Gastrocnemius medialis (tissue), 4 donors: ENCODE results near the gene HIGD2B. TPM values are rescaled to one million over a fixed set of nuclear protein-coding genes. Genes with fewer than 3 reads are reported as not detected.

ENCODE experiments used
- ATAC-seq, 2 donors: fragments of 150-250 bp; one replicate each; pipeline ENCODE4 v1.9.1; 2016
- DNase-seq, 2 donors: peaks; one replicate each; pipeline ENCODE4 v3.0.0-alpha.2; 2019
- H3K27ac ChIP-seq, 4 donors: fragments of 200-600 bp; sonication (generic); 1 replicate in 1 of 4; 2 replicates in 3 of 4; pipeline ENCODE4 v1.5.1; 2016 to 2018; ENCODE audit warnings: mild to moderate bottlenecking in 2 of 4, moderate library complexity in 1 of 4
- H3K27me3 ChIP-seq, 3 donors: fragments of 200-600 bp; sonication (generic) in 2 of 3; 1 replicate in 1 of 3; 2 replicates in 2 of 3; pipeline versions ENCODE4 v1.5.1 to v1.6.0; 2016 to 2019; ENCODE audit warnings: mild to moderate bottlenecking in 1 of 3, moderate library complexity in 1 of 3
- H3K36me3 ChIP-seq, 2 donors: fragments of 200-600 bp; sonication (generic) in 1 of 2; one replicate each; pipeline ENCODE4 v1.5.1; 2017 to 2018
- H3K4me1 ChIP-seq, 2 donors: fragments of 200-600 bp; sonication (generic) in 1 of 2; one replicate each; pipeline ENCODE4 v1.5.1; 2016 to 2017; ENCODE audit warnings: mild to moderate bottlenecking in 2 of 2
- H3K4me3 ChIP-seq, 4 donors: fragments of 200-600 bp; sonication (generic) in 3 of 4; 1 replicate in 1 of 4; 2 replicates in 3 of 4; pipeline ENCODE4 v1.5.1; 2016 to 2019; ENCODE audit warnings: mild to moderate bottlenecking in 2 of 4
- H3K9me3 ChIP-seq, 3 donors: fragments of 200-600 bp; sonication (generic) in 2 of 3; 1 replicate in 1 of 3; 2 replicates in 2 of 3; pipeline ENCODE4 v1.5.1; 2016 to 2019
- POLR2A ChIP-seq, 2 donors: fragments of 450-650 bp; IDR thresholded peaks; one replicate each; pipeline ENCODE4 v1.6.1; 2017; ENCODE audit warnings: antibody characterized with exemption in 2 of 2, mild to moderate bottlenecking in 2 of 2, moderate library complexity in 2 of 2
- in situ Hi-C, 4 donors: fragments of 200-750 bp; cut with MboI; loops; one replicate each; pipeline versions ENCODE4 v1.15.0 to v1.8.0; 2017; ENCODE audit warnings: low sequenced_read_pairs in 4 of 4
- intact Hi-C: fragments of 100-400 bp; cut with DNase I; formaldehyde crosslinking; loops from one replicate; pipeline ENCODE4 v1.15.1; 2023; ENCODE audit warnings: low total_unique reads
- total RNA-seq, 4 donors: library from RNA; depleted of rRNA; stranded (reverse); fragments of >200 nt; gene quantifications; one replicate each; pipeline versions ENCODE4 v1.1.0 to v1.2.3, GENCODE V29; 2016
- TF ChIP-seq, protein P1 (sequence below), 5 experiments: fragments of 450-650 bp in 3 of 5; fragments of 200-600 bp in 2 of 5; sonication (generic) in 2 of 5; IDR thresholded peaks in 4 of 5; conservative IDR thresholded peaks in 1 of 5; 1 replicate in 4 of 5; 2 replicates in 1 of 5; pipeline ENCODE4 v1.5.1; 2016 to 2019; ENCODE audit warnings: antibody characterized with exemption in 5 of 5, mild to moderate bottlenecking in 3 of 5, moderate library complexity in 3 of 5

HIGD2B gene
- total RNA-seq, 4 donors from 2014 or later = not detected

DNA sequence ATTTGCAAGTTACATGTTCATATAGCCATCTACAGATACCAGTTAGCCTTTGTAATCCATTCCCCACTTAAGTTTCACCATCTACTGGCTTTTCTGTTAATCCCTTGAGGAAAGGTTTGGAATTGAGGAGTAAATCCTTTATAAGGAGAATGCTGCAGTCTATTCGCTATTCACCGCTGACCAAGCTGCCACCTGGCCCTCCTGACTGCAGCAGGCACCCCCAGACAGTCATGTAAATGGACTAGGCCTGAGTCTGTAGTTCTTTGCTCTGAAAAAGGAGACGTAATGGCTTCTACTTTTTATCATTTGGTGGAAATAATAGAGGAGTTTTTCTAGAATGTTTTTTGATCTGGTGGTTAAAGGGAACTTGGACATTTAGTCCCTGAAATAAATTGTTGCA, 3.2 kb downstream of the HIGD2B start:
- Histone ChIP-seq H3K27me3 (peaks cover 0 to 8% (median 0%) of the 10 kb centered on the region in 3 donors), H3K27ac (no peak overlapping the region), H3K9me3 (no peaks in the 10 kb centered on the region), H3K4me3 (no peak overlapping the region), H3K4me1 (peaks cover 12 to 15% of the 10 kb centered on the region in 2 donors), H3K36me3 (no peaks in the 10 kb centered on the region)
- intact Hi-C loops = loop anchor here (10.0 kb wide), 1 partner anchor 308 kb away; the partner anchor contains the start of gene HEXA
- ATAC-seq (no peak), DNase-seq (no peak)
- in situ Hi-C loops = loop anchor here in 3 of 4 donors (10.0 to 25.0 kb wide), 3 partner anchors 58 to 220 kb away; partner anchors contain the start of gene ARIH1 (in 1 of the 3)
- TF ChIP-seq POLR2A (IDR thresholded peaks at IDR 0.05) = no peak
- TF ChIP-seq, protein P1, sequence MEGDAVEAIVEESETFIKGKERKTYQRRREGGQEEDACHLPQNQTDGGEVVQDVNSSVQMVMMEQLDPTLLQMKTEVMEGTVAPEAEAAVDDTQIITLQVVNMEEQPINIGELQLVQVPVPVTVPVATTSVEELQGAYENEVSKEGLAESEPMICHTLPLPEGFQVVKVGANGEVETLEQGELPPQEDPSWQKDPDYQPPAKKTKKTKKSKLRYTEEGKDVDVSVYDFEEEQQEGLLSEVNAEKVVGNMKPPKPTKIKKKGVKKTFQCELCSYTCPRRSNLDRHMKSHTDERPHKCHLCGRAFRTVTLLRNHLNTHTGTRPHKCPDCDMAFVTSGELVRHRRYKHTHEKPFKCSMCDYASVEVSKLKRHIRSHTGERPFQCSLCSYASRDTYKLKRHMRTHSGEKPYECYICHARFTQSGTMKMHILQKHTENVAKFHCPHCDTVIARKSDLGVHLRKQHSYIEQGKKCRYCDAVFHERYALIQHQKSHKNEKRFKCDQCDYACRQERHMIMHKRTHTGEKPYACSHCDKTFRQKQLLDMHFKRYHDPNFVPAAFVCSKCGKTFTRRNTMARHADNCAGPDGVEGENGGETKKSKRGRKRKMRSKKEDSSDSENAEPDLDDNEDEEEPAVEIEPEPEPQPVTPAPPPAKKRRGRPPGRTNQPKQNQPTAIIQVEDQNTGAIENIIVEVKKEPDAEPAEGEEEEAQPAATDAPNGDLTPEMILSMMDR (IDR thresholded peaks at IDR 0.05 in 4 of 5, conservative IDR thresholded peaks at IDR 0.05 in 1 of 5) = no peak

DNA sequence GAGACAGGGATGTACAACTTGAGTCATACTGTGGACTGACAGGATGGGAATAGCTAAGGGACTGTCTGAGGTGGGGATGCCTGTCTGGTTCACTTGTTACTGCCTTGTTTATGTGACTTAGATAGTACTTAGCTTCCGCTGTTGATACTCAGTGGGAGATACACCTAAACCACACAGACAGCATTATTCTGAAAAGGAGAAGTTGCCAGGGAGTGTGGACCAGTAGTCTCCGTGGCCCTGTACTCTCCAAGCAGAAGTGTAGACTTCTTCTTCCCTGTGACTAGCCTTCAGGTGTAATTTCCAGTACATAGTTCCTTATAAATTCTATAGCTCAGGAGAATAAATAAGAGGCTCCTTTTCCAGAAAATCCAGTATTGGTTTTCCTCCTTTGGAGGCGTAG, 5.1 kb downstream of the HIGD2B start:
- H3K4me3 ChIP-seq = no peak overlapping the region
- H3K27me3 ChIP-seq = peaks cover 0 to 8% (median 0%) of the 10 kb centered on the region in 3 donors
- in situ Hi-C loops = loop anchor here in 3 of 4 donors (10.0 to 25.0 kb wide), 3 partner anchors 56 to 219 kb away; partner anchors contain the start of gene ARIH1 (in 1 of the 3)
- TF ChIP-seq, protein P1 (IDR thresholded peaks at IDR 0.05 in 4 of 5, conservative IDR thresholded peaks at IDR 0.05 in 1 of 5) = no peak
- no peak for TF ChIP-seq POLR2A (IDR thresholded peaks at IDR 0.05)
- no peaks in the 10 kb centered on the region for H3K36me3 ChIP-seq
- peaks cover 7 to 8% of the 10 kb centered on the region in 2 donors for H3K4me1 ChIP-seq
- H3K9me3 ChIP-seq = no peaks in the 10 kb centered on the region
- intact Hi-C loops = loop anchor here (10.0 kb wide), 1 partner anchor 306 kb away; the partner anchor contains the start of gene HEXA
- DNase-seq (no peak), ATAC-seq (no peak)
- no peak overlapping the region for H3K27ac ChIP-seq

DNA sequence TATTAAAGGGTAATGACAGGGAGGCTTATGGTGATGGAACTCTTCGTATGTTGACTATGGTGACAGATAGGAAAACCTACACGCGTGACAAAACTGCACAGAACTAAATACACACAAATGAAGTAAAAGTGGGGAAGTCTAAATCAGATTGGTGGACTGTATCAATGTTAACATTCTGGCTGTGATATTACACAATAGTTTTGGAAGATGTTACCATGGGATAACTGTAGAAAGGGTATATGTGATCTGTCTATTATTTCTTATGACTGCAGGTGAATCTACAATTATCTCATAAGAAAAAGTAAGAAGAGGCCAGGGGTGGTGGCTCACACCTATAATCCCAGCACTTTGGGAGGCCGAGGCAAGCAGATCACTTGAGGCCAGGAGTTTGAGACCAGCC, 9.1 kb downstream of the HIGD2B start:
- no peaks in the 10 kb centered on the region for H3K36me3 ChIP-seq
- H3K4me3 ChIP-seq = no peak overlapping the region
- ATAC-seq (no peak), DNase-seq (no peak)
- no peak for TF ChIP-seq POLR2A (IDR thresholded peaks at IDR 0.05)
- TF ChIP-seq, protein P1 (IDR thresholded peaks at IDR 0.05 in 4 of 5, conservative IDR thresholded peaks at IDR 0.05 in 1 of 5) = no peak
- no peak overlapping the region for H3K27ac ChIP-seq
- no peaks in the 10 kb centered on the region for H3K9me3 ChIP-seq
- H3K27me3 ChIP-seq = peaks cover 0 to 16% (median 9%) of the 10 kb centered on the region in 3 donors
- no peaks in the 10 kb centered on the region for H3K4me1 ChIP-seq
- intact Hi-C loops (no loop called here), in situ Hi-C loops (loop anchor here in 2 of 4 donors (10.0 to 25.0 kb wide), 3 partner anchors 92 to 215 kb away; partner anchors contain the start of gene ARIH1 (in 1 of the 2))

DNA sequence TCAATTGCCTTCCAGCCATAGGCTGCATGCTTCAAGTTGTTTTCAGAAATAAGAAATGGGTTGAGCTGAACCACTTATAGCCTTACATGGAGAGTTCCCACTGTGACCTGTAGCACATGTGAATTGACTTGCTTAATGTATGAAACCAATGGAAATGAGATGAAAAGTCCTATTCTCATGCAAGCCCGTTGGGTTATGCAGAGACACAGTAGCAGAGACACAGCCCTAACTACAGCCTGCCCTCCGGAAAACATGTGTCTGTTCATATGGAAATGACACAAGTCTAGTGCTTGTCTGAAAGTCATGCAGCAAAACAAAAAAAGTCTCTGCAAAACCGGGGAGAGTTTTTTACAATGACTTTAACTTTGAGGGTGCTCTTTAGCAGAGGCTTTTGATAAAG, 14.5 kb downstream of the HIGD2B start:
- Histone ChIP-seq H3K4me1 (peaks cover 0 to 3% of the 10 kb centered on the region in 2 donors), H3K27me3 (peaks cover 0 to 9% (median 8%) of the 10 kb centered on the region in 3 donors), H3K36me3 (no peaks in the 10 kb centered on the region), H3K9me3 (no peaks in the 10 kb centered on the region), H3K4me3 (no peak overlapping the region), H3K27ac (no peak overlapping the region)
- intact Hi-C loops = no loop called here
- in situ Hi-C loops = loop anchor here in 1 of 4 donors (10.0 kb wide), 1 partner anchor 87 kb away; no protein-coding TSS in a partner anchor
- ATAC-seq = no peak
- DNase-seq = no peak
- no peak for TF ChIP-seq POLR2A (IDR thresholded peaks at IDR 0.05)
- TF ChIP-seq, protein P1 (IDR thresholded peaks at IDR 0.05 in 4 of 5, conservative IDR thresholded peaks at IDR 0.05 in 1 of 5) = no peak
